ENCODE data around the gene CAMK2N1. TPM values are rescaled to one million over a fixed set of nuclear protein-coding genes. Genes with fewer than 3 reads are reported as not detected.

The CAMK2N1 gene
- total and polyA plus RNA-seq, 2 of the 13 experiments (the other 11 are each of a cell fraction or from before 2014, with no cell fraction given), result 38.0 to 38.6 TPM

DNA sequence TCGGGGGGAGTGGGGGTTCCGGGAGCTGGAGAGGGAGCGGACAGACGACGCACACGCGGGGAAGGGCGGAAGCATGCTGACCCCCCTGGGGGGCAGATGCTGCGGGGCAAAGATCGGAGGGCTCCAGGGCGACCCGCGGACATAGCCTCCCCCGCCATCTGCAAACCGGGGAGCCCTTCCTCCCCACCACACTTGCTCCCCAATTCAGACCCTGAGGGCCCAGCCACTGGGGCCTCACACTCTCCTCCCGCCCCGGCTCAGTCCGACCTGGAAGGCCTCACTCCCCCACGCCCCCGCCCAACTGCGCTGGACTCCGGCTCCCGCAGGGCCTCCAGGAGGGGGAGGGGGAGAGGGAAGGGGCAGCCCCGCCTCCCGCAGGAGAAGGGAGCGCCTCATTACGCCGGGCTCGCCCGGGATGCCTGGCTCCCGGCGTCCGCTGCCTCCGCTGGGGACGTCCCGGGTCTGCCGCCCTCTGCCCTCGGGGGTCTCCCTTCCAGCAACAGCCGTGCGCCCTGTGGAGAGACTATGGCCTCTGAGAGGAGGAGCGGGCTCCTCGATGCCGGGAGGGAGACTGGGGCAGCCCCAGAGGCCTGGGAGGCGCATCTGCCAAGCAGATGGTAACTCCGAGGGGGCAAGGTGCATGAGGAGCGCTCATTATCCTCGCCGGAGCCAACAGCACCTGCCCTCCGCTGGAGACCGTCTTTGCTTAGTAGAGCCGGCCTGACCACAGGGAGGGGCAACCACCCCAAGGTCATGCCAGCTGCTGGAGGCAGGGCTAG is 636 bp upstream of the CAMK2N1 start (continued):
- TF ChIP-seq, protein P1, sequence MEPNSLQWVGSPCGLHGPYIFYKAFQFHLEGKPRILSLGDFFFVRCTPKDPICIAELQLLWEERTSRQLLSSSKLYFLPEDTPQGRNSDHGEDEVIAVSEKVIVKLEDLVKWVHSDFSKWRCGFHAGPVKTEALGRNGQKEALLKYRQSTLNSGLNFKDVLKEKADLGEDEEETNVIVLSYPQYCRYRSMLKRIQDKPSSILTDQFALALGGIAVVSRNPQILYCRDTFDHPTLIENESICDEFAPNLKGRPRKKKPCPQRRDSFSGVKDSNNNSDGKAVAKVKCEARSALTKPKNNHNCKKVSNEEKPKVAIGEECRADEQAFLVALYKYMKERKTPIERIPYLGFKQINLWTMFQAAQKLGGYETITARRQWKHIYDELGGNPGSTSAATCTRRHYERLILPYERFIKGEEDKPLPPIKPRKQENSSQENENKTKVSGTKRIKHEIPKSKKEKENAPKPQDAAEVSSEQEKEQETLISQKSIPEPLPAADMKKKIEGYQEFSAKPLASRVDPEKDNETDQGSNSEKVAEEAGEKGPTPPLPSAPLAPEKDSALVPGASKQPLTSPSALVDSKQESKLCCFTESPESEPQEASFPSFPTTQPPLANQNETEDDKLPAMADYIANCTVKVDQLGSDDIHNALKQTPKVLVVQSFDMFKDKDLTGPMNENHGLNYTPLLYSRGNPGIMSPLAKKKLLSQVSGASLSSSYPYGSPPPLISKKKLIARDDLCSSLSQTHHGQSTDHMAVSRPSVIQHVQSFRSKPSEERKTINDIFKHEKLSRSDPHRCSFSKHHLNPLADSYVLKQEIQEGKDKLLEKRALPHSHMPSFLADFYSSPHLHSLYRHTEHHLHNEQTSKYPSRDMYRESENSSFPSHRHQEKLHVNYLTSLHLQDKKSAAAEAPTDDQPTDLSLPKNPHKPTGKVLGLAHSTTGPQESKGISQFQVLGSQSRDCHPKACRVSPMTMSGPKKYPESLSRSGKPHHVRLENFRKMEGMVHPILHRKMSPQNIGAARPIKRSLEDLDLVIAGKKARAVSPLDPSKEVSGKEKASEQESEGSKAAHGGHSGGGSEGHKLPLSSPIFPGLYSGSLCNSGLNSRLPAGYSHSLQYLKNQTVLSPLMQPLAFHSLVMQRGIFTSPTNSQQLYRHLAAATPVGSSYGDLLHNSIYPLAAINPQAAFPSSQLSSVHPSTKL (CRISPR knock-in tag; IDR thresholded peaks at IDR 0.05), result peak; percentile 65; the same call in 1 of the 2 replicates
- TF ChIP-seq CREB1 (IDR thresholded peaks at IDR 0.05) (no peak), CREB1 (CRISPR knock-in tag; IDR thresholded peaks at IDR 0.05) (peak; percentile 49; the same call in 1 of the 2 replicates), YY1 (IDR thresholded peaks at IDR 0.05; ENCODE audit: insufficient read depth, insufficient replicate concordance, low read depth, low read length) (peak; percentile 31), IRX3 (CRISPR knock-in tag; IDR thresholded peaks at IDR 0.05; ENCODE audit: borderline replicate concordance, low read depth) (peak; percentile 88; the same call in 1 of the 2 replicates), ZFP36L2 (CRISPR knock-in tag; IDR thresholded peaks at IDR 0.05) (no peak), RBM39 (IDR thresholded peaks at IDR 0.05; ENCODE audit: low read depth, low read length, poor library complexity, severe bottlenecking) (peak; percentile 96), IKZF4 (CRISPR knock-in tag; IDR thresholded peaks at IDR 0.05; ENCODE audit: borderline replicate concordance, low read depth, not compliant biosample characterization) (no peak), TCF7 (IDR thresholded peaks at IDR 0.05; ENCODE audit: low read depth) (no peak), SMAD1 (CRISPR knock-in tag; IDR thresholded peaks at IDR 0.05; ENCODE audit: borderline replicate concordance, low read depth) (no peak), NFKB2 (CRISPR knock-in tag; IDR thresholded peaks at IDR 0.05; ENCODE audit: borderline replicate concordance) (peak; percentile 92; the same call in 1 of the 2 replicates), NFATC3 (CRISPR knock-in tag; IDR thresholded peaks at IDR 0.05) (no peak), FIP1L1 (IDR thresholded peaks at IDR 0.05; ENCODE audit: borderline replicate concordance, insufficient read depth, low read depth, low read length) (no peak)
- TF ChIP-seq, protein P2, sequence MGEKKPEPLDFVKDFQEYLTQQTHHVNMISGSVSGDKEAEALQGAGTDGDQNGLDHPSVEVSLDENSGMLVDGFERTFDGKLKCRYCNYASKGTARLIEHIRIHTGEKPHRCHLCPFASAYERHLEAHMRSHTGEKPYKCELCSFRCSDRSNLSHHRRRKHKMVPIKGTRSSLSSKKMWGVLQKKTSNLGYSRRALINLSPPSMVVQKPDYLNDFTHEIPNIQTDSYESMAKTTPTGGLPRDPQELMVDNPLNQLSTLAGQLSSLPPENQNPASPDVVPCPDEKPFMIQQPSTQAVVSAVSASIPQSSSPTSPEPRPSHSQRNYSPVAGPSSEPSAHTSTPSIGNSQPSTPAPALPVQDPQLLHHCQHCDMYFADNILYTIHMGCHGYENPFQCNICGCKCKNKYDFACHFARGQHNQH (CRISPR knock-in tag; IDR thresholded peaks at IDR 0.05), result peak; percentile 76
- TF ChIP-seq, protein P3, sequence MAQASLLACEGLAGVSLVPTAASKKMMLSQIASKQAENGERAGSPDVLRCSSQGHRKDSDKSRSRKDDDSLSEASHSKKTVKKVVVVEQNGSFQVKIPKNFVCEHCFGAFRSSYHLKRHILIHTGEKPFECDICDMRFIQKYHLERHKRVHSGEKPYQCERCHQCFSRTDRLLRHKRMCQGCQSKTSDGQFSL (CRISPR knock-in tag; IDR thresholded peaks at IDR 0.05), result peak; percentile 90
- TF ChIP-seq, protein P4, sequence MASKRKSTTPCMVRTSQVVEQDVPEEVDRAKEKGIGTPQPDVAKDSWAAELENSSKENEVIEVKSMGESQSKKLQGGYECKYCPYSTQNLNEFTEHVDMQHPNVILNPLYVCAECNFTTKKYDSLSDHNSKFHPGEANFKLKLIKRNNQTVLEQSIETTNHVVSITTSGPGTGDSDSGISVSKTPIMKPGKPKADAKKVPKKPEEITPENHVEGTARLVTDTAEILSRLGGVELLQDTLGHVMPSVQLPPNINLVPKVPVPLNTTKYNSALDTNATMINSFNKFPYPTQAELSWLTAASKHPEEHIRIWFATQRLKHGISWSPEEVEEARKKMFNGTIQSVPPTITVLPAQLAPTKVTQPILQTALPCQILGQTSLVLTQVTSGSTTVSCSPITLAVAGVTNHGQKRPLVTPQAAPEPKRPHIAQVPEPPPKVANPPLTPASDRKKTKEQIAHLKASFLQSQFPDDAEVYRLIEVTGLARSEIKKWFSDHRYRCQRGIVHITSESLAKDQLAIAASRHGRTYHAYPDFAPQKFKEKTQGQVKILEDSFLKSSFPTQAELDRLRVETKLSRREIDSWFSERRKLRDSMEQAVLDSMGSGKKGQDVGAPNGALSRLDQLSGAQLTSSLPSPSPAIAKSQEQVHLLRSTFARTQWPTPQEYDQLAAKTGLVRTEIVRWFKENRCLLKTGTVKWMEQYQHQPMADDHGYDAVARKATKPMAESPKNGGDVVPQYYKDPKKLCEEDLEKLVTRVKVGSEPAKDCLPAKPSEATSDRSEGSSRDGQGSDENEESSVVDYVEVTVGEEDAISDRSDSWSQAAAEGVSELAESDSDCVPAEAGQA (IDR thresholded peaks at IDR 0.05; ENCODE audit: low read depth), result 0 out of 2 replicates have a peak, but pooled peaks have one; percentile 15
- TF ChIP-seq, protein P4 (CRISPR knock-in tag; IDR thresholded peaks at IDR 0.05; ENCODE audit: borderline replicate concordance), result no peak
